ENCODE measurements around the gene RXRA.

Gene RXRA

DNA sequence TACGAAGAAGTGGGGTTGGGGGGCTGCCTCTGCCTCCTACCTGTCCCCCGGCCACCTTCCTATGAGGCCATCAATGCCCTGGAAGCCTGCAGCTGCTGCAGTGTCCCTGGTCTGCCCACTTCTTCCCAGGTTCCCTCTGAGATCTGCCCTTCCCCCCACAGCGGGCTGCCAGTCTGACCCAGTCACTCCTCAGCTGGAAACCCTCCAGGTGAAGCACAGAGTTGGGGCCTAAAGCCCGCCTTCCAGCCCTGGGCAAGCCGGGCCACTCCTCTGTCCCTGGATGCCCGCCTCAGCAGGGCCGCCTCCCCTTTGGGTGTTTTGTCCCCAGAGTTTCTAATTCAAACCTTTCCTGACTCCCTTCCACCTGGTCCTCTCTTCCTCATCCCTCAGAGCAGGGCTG is 137.0 kb downstream of the RXRA start:
- DNase-seq (ENCODE audit: low read depth in 1 of 2, low spot score in 1 of 2): no peak

GRCh38 chr9:134466869-134467616 is 140.8 kb downstream of the RXRA start:
- no peak for DNase-seq (ENCODE audit: low read depth in 1 of 2, low spot score in 1 of 2)

DNA sequence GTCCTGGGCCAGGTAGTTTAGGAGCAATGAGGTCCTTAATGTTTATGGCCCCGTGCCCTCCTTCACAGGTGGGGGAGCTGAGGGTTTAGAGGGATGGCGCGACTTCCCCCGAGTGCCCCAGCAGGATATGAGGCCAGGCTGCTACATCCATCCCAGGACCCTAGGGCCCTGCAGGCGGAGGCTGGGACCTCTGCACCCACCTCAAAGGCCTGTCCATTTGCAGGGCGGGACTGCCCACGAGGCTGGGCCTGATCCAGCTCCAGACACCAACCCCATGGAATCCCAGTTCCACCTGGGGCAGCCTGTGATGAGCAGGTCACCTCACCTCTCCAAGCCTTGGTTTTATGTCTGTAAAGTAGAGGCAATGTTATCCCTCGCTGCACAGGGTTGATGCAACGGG is 142.1 kb downstream of the RXRA start:
- no peak for DNase-seq (ENCODE audit: low read depth in 1 of 2, low spot score in 1 of 2)

- DNase-seq (ENCODE audit: low read depth in 1 of 2, low spot score in 1 of 2): no peak
Observed at GRCh38 chr9:134469041-134469875, 143.0 kb downstream of the RXRA start.

- DNase-seq (ENCODE audit: low read depth in 1 of 2, low spot score in 1 of 2): no peak
Observed at GRCh38 chr9:134472256-134472655, 146.0 kb downstream of the RXRA start.

DNA sequence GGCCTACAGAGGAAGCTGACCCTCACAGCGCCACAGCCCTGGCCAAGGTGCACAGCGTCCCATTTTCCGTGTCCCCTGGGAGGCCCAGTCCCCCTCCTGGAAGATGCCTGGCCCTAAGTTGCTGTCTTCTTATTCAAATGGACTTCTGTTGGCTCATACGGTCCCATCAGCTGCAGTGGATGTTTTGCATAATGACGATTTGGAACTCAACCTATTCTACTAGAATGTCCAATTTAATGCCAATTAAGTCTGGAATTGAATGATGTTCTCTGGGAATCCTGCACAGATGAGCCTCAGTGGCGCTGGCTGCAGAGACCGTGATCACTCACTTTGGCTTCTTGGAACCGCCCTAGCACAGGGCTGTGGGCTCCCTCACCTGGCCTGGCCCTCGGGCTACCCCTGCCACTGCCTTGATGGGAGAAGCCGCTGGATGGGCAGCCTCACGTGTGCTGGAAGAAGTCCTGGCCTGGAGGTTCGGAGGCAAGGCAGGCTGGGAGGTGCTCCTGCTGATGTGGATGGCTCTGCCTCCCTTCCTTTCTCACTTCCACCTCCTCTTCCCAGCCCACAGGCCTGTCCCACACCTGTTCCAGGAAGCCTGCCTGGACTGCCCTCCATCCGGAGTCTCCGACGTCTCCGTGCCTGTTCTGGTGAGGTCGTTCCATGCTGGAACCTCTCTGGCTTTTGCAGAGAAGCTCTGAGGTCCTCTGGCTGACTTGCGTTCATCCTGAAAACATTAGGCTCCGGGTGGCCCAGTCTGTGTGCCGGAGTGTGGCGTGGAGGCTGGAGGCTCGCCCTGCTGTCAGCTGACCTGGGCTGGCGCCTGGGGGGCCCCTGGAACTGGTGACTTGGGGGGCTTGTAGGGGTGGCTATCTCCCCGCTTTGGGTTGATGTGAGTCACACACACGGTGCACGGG is 147.1 kb downstream of the RXRA start:
- DNase-seq (ENCODE audit: low read depth in 1 of 2, low spot score in 1 of 2): no peak

DNA sequence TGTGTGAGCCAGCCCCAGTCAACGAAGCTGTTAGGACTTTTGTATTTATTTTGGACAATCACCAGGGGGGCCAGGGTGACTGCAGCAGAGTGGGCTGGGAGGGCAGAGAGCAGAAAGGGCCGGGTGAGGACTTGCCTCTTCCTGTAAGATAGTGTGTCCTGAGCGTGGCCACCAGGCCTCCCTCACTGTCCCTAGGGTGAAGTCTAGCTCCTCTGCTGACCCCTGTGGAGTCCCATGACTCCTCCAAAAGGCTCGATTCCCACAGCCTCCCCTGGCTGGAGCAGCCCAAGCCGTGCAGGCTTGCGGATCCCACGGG is 147.8 kb downstream of the RXRA start:
- DNase-seq (ENCODE audit: low read depth in 1 of 2, low spot score in 1 of 2): no peak

- peak in 1 of 2 donors; percentile 11 for DNase-seq (ENCODE audit: low read depth in 1 of 2, low spot score in 1 of 2)
Observed at GRCh38 chr9:134475011-134475790, 148.9 kb downstream of the RXRA start.

DNA sequence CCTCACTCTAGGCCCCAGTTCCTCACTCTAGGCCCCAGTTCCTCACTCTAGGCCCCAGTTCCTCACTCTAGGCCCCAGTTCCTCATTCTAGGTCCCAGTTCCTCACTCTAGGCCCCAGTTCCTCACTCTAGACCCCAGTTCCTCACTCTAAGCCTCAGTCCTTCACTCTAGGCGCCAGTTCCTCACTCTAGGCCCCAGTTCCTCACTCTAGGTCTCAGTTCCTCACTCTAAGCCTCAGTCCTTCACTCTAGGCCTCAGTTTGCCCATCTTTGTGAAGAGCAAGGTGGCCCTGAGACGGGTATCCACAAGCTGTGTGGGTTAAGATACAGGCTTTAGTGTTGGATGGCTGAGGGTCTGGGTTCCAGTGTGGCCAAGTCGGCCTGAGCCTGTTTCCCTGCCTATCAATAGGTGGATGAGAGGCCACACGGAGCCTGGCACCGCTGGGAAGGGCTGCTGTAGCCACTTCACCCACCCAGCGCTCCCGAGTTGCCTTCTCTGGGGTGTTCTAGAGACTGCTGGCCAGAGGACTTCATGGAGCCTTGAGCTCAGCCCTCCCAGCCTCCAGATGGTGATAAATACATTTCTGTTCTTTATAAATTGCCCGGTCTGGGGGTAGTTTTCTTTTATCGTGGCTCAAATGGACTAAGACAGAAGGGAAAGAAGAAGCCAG is 150.2 kb downstream of the RXRA start:
- no peak for DNase-seq (ENCODE audit: low read depth in 1 of 2, low spot score in 1 of 2)

GRCh38 chr9:134476942-134477335 is 150.7 kb downstream of the RXRA start:
- DNase-seq (ENCODE audit: low read depth in 1 of 2, low spot score in 1 of 2): no peak

- no peak for DNase-seq (ENCODE audit: low read depth in 1 of 2, low spot score in 1 of 2)
Observed at GRCh38 chr9:134477342-134477925, 151.2 kb downstream of the RXRA start.

GRCh38 chr9:134477927-134478326 is 151.7 kb downstream of the RXRA start:
- no peak for DNase-seq (ENCODE audit: low read depth in 1 of 2, low spot score in 1 of 2)

DNA sequence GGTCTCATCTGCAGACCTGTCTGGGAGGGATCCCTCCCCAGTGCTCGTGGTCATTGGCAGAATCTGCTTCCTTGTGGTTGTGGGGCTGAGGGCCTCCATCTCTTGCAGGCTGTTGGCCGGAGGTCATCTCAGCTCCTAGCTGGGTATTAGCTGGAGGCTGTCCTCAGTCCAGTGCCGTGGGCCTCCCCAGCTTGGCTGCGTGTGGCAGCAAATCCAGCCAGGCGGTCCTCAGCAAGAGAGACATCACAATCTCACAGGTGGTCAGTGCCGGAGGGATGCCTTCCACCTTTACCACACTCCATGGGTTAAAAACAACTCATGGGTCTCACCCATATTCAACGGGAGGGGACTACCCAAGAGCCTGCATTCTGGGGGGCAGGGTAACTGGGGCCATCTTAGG is 155.5 kb downstream of the RXRA start:
- DNase-seq (ENCODE audit: low read depth in 1 of 2, low spot score in 1 of 2): no peak

GRCh38 chr9:134482226-134482625 is 156.0 kb downstream of the RXRA start:
- no peak for DNase-seq (ENCODE audit: low read depth in 1 of 2, low spot score in 1 of 2)

DNA sequence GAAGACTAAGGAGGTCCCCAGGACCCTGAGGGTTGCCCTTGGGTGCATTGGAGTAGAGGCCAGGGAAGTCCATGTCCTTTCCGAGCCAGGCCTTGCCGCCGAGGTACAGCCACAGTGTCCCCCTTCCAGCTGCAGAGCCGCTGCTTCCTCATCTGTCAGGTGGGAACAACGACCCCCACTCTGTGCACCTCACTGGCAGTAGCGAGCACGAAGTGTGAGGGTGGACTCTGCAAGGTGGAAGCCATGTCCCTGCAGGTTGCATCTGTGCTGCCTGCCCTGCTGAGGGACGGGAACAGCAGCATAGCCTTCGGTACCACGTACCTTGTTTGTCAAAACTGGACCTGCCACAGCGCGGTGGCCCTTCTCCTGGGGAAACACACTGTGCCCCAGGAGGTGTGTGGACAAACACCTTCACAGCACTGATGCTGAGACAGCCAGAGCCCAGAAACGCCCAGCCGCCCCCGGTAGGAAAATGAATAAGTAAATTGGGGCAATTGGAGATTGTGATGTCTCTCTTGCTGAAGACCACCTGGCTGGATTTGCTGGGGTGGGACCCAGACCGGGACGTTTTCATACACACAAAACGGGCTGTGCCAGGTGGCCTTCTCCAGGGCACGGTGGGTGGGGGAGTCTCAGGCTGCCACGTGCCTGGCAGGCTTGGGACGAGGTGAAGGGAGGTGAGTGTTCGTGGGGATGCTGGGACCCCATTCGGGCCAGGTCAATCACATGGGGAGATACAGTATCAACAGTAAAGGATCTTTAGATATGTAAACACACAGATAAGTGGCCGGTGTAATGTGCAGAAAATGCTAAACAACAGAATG is 157.3 kb downstream of the RXRA start:
- no peak for DNase-seq (ENCODE audit: low read depth in 1 of 2, low spot score in 1 of 2)

DNA sequence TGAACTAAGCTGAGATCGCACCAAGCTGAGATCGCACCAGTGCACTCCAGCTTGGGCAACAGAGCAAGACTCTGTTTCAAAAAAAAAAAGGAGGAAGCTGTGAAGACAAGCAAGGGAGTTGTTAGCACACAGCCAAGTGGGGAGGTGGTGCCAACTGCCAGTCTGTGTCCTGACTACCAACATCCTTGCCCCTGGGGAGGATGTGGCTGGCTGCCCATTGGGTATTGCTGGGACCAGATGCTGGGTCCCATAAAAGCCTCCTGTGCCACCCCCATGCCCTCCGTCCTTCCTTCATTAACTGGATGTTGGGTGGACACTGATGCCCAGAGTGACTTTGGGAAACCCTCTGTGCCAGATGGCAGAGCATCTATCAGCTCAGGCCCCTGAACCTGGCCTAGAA is 158.2 kb downstream of the RXRA start:
- DNase-seq (ENCODE audit: low read depth in 1 of 2, low spot score in 1 of 2): no peak

GRCh38 chr9:134485653-134486052 is 159.4 kb downstream of the RXRA start:
- DNase-seq (ENCODE audit: low read depth in 1 of 2, low spot score in 1 of 2): no peak

DNA sequence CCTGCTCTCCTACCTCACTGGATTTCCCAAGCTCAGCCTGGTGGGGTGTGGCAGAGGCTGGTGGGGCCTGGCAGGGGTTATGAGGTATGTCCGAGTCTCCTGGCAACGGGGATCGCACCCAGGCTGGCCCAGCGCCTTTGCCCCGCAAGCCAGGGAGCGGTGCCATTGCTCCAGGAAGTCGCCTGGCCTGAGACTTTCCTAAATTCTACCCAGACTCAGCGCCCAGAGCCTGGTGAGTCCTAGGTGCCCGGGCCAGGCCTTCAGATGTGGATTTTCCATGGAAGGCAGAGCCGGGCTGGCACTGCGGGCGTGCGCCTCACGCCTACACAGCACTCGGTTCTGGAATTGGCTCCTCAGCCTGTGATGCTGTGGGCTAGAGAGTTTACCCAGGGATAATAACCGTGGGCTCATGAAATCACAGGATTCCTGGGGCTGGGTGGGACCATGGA is 159.9 kb downstream of the RXRA start:
- no peak for DNase-seq (ENCODE audit: low read depth in 1 of 2, low spot score in 1 of 2)

DNA sequence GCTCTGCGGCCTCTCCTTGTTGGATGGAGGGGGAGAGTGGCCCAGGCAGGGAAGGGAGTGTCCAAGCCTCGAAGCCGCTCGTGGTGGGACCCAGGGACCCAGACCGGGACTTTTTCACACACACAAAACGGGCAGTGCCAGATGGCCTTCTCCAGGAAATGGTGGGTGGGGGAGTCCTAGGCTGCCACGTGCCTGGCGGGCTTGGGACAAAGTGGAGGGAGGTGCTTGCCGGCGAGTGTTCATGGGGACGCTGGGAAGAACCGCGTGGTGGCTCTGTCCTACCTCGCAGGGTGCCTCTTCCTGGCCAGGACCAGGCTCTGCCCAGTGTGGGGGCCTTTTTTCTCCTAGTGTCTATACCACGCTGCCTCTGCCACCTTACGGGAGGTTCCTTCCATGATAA is 160.3 kb downstream of the RXRA start:
- DNase-seq (ENCODE audit: low read depth in 1 of 2, low spot score in 1 of 2): no peak

Data from stimulated activated CD4-positive, alpha-beta T cell treated with anti-CD3 and anti-CD28 coated beads, Interleukin-15, amount 100 ng/mL, for 1 hour (primary cell).